Hepatocyte (in vitro differentiated cells): ENCODE measurements around the gene FOXN3. TPM values are rescaled to one million over a fixed set of nuclear protein-coding genes. Genes with fewer than 3 reads are reported as not detected.

Source experiments
- DNase-seq: peaks from one replicate; pipeline ENCODE4 v3.0.0-alpha.2; 2016; ENCODE audit warnings: low spot score
- H2AFZ ChIP-seq: fragments of 200-600 bp; sonication (generic); 2 replicates; pipeline ENCODE4 v1.6.0; 2016; ENCODE audit warnings: antibody characterized with exemption, mild to moderate bottlenecking
- H3K27ac ChIP-seq: fragments of 200-600 bp; sonication (generic); 2 replicates; pipeline ENCODE4 v1.5.1; 2016; ENCODE audit warnings: mild to moderate bottlenecking
- H3K27me3 ChIP-seq: fragments of 200-600 bp; sonication (generic); 2 replicates; pipeline ENCODE4 v1.6.1; 2016
- H3K36me3 ChIP-seq: fragments of 200-600 bp; sonication (generic); replicated peaks from 2 replicates; pipeline ENCODE4 v1.5.1; 2016; ENCODE audit warnings: low read depth; ENCODE audit not compliant: insufficient read depth
- H3K4me1 ChIP-seq: fragments of 200-600 bp; sonication (generic); 2 replicates; pipeline ENCODE4 v1.5.1; 2016; ENCODE audit warnings: mild to moderate bottlenecking, moderate library complexity; ENCODE audit not compliant: insufficient read depth
- H3K4me2 ChIP-seq: fragments of 200-600 bp; sonication (generic); 2 replicates; pipeline ENCODE4 v1.6.0; 2016
- H3K4me3 ChIP-seq: fragments of 200-600 bp; sonication (generic); 2 replicates; pipeline ENCODE4 v1.5.1; 2016; ENCODE audit warnings: mild to moderate bottlenecking
- H3K79me2 ChIP-seq: fragments of 200-600 bp; sonication (generic); 2 replicates; pipeline ENCODE4 v1.6.0; 2017; ENCODE audit warnings: mild to moderate bottlenecking
- H3K9me2 ChIP-seq: fragments of 200-600 bp; sonication (generic); replicated peaks from 2 replicates; pipeline ENCODE4 v1.6.0; 2017; ENCODE audit warnings: mild to moderate bottlenecking; ENCODE audit not compliant: insufficient read depth
- H3K9me3 ChIP-seq: fragments of 200-600 bp; sonication (generic); 2 replicates; pipeline ENCODE4 v1.5.1; 2016; ENCODE audit warnings: low read depth, mild to moderate bottlenecking
- H4K20me1 ChIP-seq: fragments of 200-600 bp; sonication (generic); 2 replicates; pipeline ENCODE4 v1.6.0; 2016; ENCODE audit warnings: mild to moderate bottlenecking; ENCODE audit not compliant: insufficient read depth, poor library complexity, severe bottlenecking
- EZH2 ChIP-seq: fragments of 200-600 bp; sonication (generic); IDR thresholded peaks from 2 replicates; pipeline ENCODE4 v1.6.1; 2016; ENCODE audit warnings: antibody characterized with exemption, mild to moderate bottlenecking, borderline replicate concordance
- EZH2phosphoT487 ChIP-seq: fragments of 200-600 bp; sonication (generic); IDR thresholded peaks from one replicate; pipeline ENCODE4 v1.6.1; 2018; ENCODE audit warnings: antibody characterized with exemption, mild to moderate bottlenecking, low read depth, moderate library complexity; ENCODE audit not compliant: unreplicated experiment, severe bottlenecking
- WGBS: methylation state at CpG from one replicate; pipeline ENCODE4 v1.1.6; 2016; ENCODE audit warnings: low lambda C conversion rate; ENCODE audit errors: missing lambda C conversion rate; 5-methylcytosine and 5-hydroxymethylcytosine counted together
- polyA plus RNA-seq: library from polyadenylated mRNA; unstranded; fragments of >200 nt; fragmentation: Nextera tagmentation; extraction: Ambion mirVana; gene quantifications from 2 replicates; pipeline ENCODE4 v1.2.1, GENCODE V29; 2016
- total RNA-seq: library from RNA; depleted of rRNA; stranded (reverse); fragments of >200 nt; gene quantifications from 2 replicates; pipeline ENCODE4 v1.2.3, GENCODE V29; 2014
- TF ChIP-seq, protein P1 (sequence below): fragments of 200-600 bp; sonication (generic); IDR thresholded peaks from 2 replicates; pipeline ENCODE4 v1.5.1; 2016; ENCODE audit warnings: antibody characterized with exemption, mild to moderate bottlenecking; ENCODE audit not compliant: poor library complexity

FOXN3 gene
- total and polyA plus RNA-seq, 2 experiments from 2014 or later: 42.2 to 47.6 TPM

DNA sequence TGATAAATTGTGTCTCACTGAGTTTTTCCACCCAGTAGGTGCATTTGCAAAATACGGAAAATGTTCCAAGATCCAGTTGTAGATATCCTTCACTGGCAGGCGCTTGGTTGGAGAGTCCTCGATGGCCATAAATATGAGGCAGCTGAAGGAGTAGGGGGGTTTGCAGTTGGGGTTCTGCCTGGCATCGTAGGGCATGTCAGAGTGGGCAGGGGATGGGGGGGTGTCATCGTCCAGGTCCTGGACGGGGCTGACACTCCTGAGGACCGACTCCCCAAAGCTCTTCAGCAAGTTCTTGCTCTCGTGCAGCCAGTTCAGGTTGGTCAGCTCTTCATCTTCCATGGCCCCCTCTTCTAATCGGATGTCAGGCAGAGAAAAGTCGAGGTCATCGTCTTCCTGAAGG lies 5.1 kb downstream of the FOXN3 start:
- Histone ChIP-seq H3K27ac (no peak overlapping the region), H3K4me3 (no peak overlapping the region), H2AFZ (no peak overlapping the region), H4K20me1 (peaks cover 18% of the 10 kb centered on the region), H3K27me3 (no peaks in the 10 kb centered on the region), H3K36me3 (no peaks in the 10 kb centered on the region), H3K79me2 (peaks cover 85% of the 10 kb centered on the region), H3K9me2 (no peaks in the 10 kb centered on the region), H3K9me3 (no peaks in the 10 kb centered on the region), H3K4me2 (no peak overlapping the region), H3K4me1 (peaks cover 4% of the 10 kb centered on the region)
- no peak for DNase-seq
- WGBS: 98% methylated on average over 10 of the region's 11 CpGs
- TF ChIP-seq, protein P1, sequence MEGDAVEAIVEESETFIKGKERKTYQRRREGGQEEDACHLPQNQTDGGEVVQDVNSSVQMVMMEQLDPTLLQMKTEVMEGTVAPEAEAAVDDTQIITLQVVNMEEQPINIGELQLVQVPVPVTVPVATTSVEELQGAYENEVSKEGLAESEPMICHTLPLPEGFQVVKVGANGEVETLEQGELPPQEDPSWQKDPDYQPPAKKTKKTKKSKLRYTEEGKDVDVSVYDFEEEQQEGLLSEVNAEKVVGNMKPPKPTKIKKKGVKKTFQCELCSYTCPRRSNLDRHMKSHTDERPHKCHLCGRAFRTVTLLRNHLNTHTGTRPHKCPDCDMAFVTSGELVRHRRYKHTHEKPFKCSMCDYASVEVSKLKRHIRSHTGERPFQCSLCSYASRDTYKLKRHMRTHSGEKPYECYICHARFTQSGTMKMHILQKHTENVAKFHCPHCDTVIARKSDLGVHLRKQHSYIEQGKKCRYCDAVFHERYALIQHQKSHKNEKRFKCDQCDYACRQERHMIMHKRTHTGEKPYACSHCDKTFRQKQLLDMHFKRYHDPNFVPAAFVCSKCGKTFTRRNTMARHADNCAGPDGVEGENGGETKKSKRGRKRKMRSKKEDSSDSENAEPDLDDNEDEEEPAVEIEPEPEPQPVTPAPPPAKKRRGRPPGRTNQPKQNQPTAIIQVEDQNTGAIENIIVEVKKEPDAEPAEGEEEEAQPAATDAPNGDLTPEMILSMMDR: no peak
- no peak for TF ChIP-seq EZH2phosphoT487
- no peak for TF ChIP-seq EZH2

DNA sequence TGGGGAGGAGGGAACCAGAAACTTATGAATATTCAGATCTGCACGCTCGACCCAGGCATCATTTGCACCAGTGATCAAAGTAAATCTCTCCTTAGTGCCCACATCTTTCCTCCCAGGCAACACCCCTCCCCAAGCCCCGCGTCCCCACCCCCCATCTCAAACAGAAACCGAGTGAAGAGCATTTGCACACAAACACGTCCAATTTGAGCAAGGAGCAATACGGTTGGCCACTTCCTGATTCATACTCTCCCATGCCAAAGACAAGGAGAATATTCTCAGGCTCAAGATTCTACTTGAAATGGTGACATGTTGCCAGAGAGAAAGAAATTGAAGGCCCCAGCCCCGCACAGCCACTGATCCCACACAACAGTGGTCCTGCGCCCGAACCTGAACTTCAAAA lies 7.1 kb downstream of the FOXN3 start:
- H4K20me1 ChIP-seq: peaks cover 29% of the 10 kb centered on the region
- DNase-seq: no peak
- no peak for TF ChIP-seq EZH2phosphoT487
- TF ChIP-seq, protein P1: no peak
- TF ChIP-seq EZH2: no peak
- H3K36me3 ChIP-seq: no peaks in the 10 kb centered on the region
- H3K27me3 ChIP-seq: no peaks in the 10 kb centered on the region
- H3K79me2 ChIP-seq: peaks cover 97% of the 10 kb centered on the region
- no peak overlapping the region for H3K4me2 ChIP-seq
- H3K4me1 ChIP-seq: peaks cover 4% of the 10 kb centered on the region
- H3K4me3 ChIP-seq: no peak overlapping the region
- H3K9me2 ChIP-seq: no peaks in the 10 kb centered on the region
- no peak overlapping the region for H2AFZ ChIP-seq
- 76% methylated on average over 10 of the region's 10 CpGs for WGBS
- H3K27ac ChIP-seq: no peak overlapping the region
- H3K9me3 ChIP-seq: no peaks in the 10 kb centered on the region

DNA sequence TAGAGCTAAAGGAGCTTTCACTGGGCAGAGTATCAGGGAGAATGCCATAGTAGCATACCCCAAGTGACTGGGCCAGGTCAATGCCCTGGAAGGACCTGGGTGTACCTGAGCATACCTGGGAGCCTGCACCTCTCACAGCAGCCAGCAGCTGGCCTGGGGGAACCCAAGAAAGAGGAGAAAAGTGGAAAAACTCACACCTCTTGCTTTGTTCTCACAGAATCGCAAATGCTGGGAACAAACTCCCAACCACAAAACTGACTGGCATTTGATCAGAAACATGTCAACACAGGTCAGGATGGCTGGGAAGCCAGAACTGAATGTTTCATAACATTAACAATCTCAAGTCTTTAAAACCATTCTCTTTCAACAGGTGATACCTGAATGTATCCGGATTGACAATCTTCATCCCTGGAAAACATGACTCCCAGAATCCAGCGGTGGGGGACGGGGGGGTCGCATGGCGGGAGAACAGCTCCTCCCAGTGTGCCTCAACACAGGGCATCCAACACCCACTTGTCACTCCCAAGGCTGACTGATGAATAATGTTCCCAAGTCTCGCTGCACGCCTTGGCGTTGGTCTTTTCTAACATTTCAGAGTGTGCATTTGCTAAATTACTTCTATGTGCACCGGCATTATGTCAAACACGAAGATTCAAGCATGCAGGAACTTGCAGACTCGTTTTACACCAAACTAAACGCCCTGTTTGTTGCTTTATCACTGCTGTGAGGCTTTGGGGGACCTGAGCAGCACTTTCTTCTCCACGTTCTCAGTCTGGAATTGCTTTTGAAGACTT lies 7.9 kb downstream of the FOXN3 start:
- H2AFZ ChIP-seq: no peak overlapping the region
- H3K4me3 ChIP-seq: no peak overlapping the region
- H3K4me1 ChIP-seq: no peaks in the 10 kb centered on the region
- no peaks in the 10 kb centered on the region for H3K9me3 ChIP-seq
- H4K20me1 ChIP-seq: peaks cover 34% of the 10 kb centered on the region
- no peaks in the 10 kb centered on the region for H3K9me2 ChIP-seq
- DNase-seq: no peak
- H3K36me3 ChIP-seq: no peaks in the 10 kb centered on the region
- no peak overlapping the region for H3K4me2 ChIP-seq
- H3K27ac ChIP-seq: no peak overlapping the region
- peaks cover 97% of the 10 kb centered on the region for H3K79me2 ChIP-seq
- WGBS: 80% methylated on average over 14 of the region's 14 CpGs
- TF ChIP-seq, protein P1: no peak
- TF ChIP-seq EZH2phosphoT487 (no peak), EZH2 (no peak)
- no peaks in the 10 kb centered on the region for H3K27me3 ChIP-seq
